Fibroblast of lung (primary cell): ENCODE data around the gene MAD2L1. TPM values are rescaled to one million over a fixed set of nuclear protein-coding genes. Genes with fewer than 3 reads are reported as not detected.

Experiments
- DNase-seq, 2 donors: peaks; one replicate each; pipeline versions ENCODE4 v3.0.0 to v3.0.0-alpha.2; 2010; ENCODE audit warnings: low read depth in 2 of 2
- H2AFZ ChIP-seq: 2 replicates; pipeline ENCODE4 v1.5.1; 2012; ENCODE audit warnings: low read length, control low read depth, inconsistent platforms
- H3K27ac ChIP-seq: 2 replicates; pipeline ENCODE4 v1.5.1; 2011; ENCODE audit warnings: low read length, control low read depth; ENCODE audit not compliant: insufficient read depth
- H3K27me3 ChIP-seq: 2 replicates; pipeline ENCODE4 v1.5.1; 2011; ENCODE audit warnings: mild to moderate bottlenecking, low read length; ENCODE audit not compliant: control insufficient read depth, insufficient read depth
- H3K36me3 ChIP-seq: 2 replicates; pipeline ENCODE4 v1.5.1; 2011; ENCODE audit warnings: low read length; ENCODE audit not compliant: control insufficient read depth, insufficient read depth
- H3K4me1 ChIP-seq: 2 replicates; pipeline ENCODE4 v1.5.1; 2011; ENCODE audit warnings: low read length; ENCODE audit not compliant: control insufficient read depth, insufficient read depth; ENCODE audit errors: extremely low read depth
- H3K4me2 ChIP-seq: 2 replicates; pipeline ENCODE4 v1.5.1; 2011; ENCODE audit warnings: low read length, control low read depth; ENCODE audit not compliant: insufficient read depth; ENCODE audit errors: extremely low read depth
- H3K4me3 ChIP-seq, 4 experiments: fragments of 200-600 bp in 1 of 4; sonication (generic) in 1 of 4; replicated peaks in 1 of 4; 2 replicates each; pipeline ENCODE4 v1.5.1; 2011 to 2016; ENCODE audit warnings: low read length in 4 of 4, low read depth in 3 of 4, mild to moderate bottlenecking in 3 of 4, control low read depth in 2 of 4, inconsistent platforms in 1 of 4, mixed read lengths in 1 of 4; ENCODE audit not compliant: insufficient read depth in 1 of 4; ENCODE audit errors: control extremely low read depth in 1 of 4
- H3K79me2 ChIP-seq: 2 replicates; pipeline ENCODE4 v1.5.1; 2012; ENCODE audit warnings: mild to moderate bottlenecking, low read length, inconsistent platforms; ENCODE audit not compliant: control insufficient read depth, insufficient read depth
- H3K9ac ChIP-seq: 2 replicates; pipeline ENCODE4 v1.5.1; 2011; ENCODE audit warnings: mild to moderate bottlenecking, low read length, control low read depth; ENCODE audit not compliant: insufficient read depth
- H3K9me3 ChIP-seq: 2 replicates; pipeline ENCODE4 v1.5.1; 2012; ENCODE audit warnings: low read depth, low read length; ENCODE audit not compliant: control insufficient read depth, insufficient read depth
- H4K20me1 ChIP-seq: 2 replicates; pipeline ENCODE4 v1.5.1; 2011; ENCODE audit warnings: low read length; ENCODE audit not compliant: control insufficient read depth, insufficient read depth; ENCODE audit errors: extremely low read depth
- EZH2 ChIP-seq: IDR thresholded peaks from 2 replicates; pipeline ENCODE4 v1.5.1; 2012; ENCODE audit warnings: low read length, control low read depth, mild to moderate bottlenecking; ENCODE audit errors: missing control alignments
- polyA plus RNA-seq, 2 donors: library from polyadenylated mRNA; depleted of rRNA in 1 of 2; stranded (reverse) in 1 of 2; unstranded in 1 of 2; fragments of >200 nt; gene quantifications; 2 replicates each; pipeline ENCODE4 v1.2.1, GENCODE V29; 2011 to 2012; ENCODE audit warnings: missing spikeins in 1 of 2
- total RNA-seq: library from RNA; depleted of rRNA; stranded (reverse); fragments of >200 nt; gene quantifications from 2 replicates; pipeline ENCODE4 v1.2.1, GENCODE V29; 2014
- TF ChIP-seq, protein P1 (sequence below), 2 donors: IDR thresholded peaks in 1 of 2; conservative IDR thresholded peaks in 1 of 2; 1 replicate in 1 of 2; 2 replicates in 1 of 2; pipeline ENCODE4 v1.5.1; 2011 to 2012; ENCODE audit warnings: low read length in 2 of 2, control low read depth in 1 of 2, inconsistent platforms in 1 of 2, low read depth in 1 of 2, mild to moderate bottlenecking in 1 of 2

The MAD2L1 gene
- total and polyA plus RNA-seq, 2 donors (not counting 1 experiment from before 2014, with no cell fraction given), result 10.6 to 12.8 TPM

GRCh38 chr4:120082251-120082650 is 15.6 kb upstream of the MAD2L1 start:
- no peak overlapping the region for H3K4me3 ChIP-seq
- H4K20me1 ChIP-seq, result no peaks in the 10 kb centered on the region
- H3K4me2 ChIP-seq, result no peak overlapping the region
- no peak overlapping the region for H3K27ac ChIP-seq
- TF ChIP-seq, protein P1, sequence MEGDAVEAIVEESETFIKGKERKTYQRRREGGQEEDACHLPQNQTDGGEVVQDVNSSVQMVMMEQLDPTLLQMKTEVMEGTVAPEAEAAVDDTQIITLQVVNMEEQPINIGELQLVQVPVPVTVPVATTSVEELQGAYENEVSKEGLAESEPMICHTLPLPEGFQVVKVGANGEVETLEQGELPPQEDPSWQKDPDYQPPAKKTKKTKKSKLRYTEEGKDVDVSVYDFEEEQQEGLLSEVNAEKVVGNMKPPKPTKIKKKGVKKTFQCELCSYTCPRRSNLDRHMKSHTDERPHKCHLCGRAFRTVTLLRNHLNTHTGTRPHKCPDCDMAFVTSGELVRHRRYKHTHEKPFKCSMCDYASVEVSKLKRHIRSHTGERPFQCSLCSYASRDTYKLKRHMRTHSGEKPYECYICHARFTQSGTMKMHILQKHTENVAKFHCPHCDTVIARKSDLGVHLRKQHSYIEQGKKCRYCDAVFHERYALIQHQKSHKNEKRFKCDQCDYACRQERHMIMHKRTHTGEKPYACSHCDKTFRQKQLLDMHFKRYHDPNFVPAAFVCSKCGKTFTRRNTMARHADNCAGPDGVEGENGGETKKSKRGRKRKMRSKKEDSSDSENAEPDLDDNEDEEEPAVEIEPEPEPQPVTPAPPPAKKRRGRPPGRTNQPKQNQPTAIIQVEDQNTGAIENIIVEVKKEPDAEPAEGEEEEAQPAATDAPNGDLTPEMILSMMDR (conservative IDR thresholded peaks at IDR 0.05 in 1 of 2, IDR thresholded peaks at IDR 0.05 in 1 of 2; ENCODE audit: low read depth in 1 of 2, low read length in 2 of 2), result no peak
- no peak for TF ChIP-seq EZH2
- H2AFZ ChIP-seq, result no peak overlapping the region
- no peak for DNase-seq
- H3K4me1 ChIP-seq, result no peaks in the 10 kb centered on the region
- H3K9me3 ChIP-seq, result no peaks in the 10 kb centered on the region
- H3K9ac ChIP-seq, result no peak overlapping the region
- no peaks in the 10 kb centered on the region for H3K79me2 ChIP-seq
- no peaks in the 10 kb centered on the region for H3K27me3 ChIP-seq
- H3K36me3 ChIP-seq, result no peaks in the 10 kb centered on the region

- Histone ChIP-seq H3K27me3 (no peaks in the 10 kb centered on the region), H4K20me1 (no peaks in the 10 kb centered on the region), H3K4me2 (no peak overlapping the region), H3K27ac (no peak overlapping the region), H3K79me2 (no peaks in the 10 kb centered on the region), H3K36me3 (no peaks in the 10 kb centered on the region), H3K9ac (no peak overlapping the region), H3K4me3 (no peak overlapping the region), H3K9me3 (no peaks in the 10 kb centered on the region), H3K4me1 (no peaks in the 10 kb centered on the region), H2AFZ (no peak overlapping the region)
- no peak for TF ChIP-seq EZH2
- TF ChIP-seq, protein P1 (conservative IDR thresholded peaks at IDR 0.05 in 1 of 2, IDR thresholded peaks at IDR 0.05 in 1 of 2; ENCODE audit: low read depth in 1 of 2, low read length in 2 of 2), result no peak
- no peak for DNase-seq
These were observed 15.1 kb upstream of the MAD2L1 start for GRCh38 chr4:120081726-120082125.

DNA sequence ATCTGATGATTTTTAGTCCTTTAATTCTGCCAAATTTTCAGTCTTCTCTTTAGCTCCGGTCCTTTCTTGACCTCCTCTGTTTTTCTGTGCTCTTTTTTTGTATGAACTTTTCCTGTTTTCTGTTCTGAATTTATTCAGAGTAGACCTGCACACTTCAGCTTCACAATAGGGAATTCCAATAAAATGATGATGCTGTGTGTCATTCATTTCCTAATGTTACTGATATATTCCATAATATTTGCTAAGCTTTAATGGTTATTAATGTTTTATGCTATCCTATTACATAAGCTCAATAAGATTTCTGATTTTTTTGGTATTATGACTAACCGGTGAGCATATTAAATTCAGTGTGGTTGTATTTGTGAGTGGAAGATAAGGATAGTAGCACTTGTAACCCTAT is 13.9 kb upstream of the MAD2L1 start:
- TF ChIP-seq, protein P1 (conservative IDR thresholded peaks at IDR 0.05 in 1 of 2, IDR thresholded peaks at IDR 0.05 in 1 of 2; ENCODE audit: low read depth in 1 of 2, low read length in 2 of 2), result no peak
- TF ChIP-seq EZH2, result no peak
- H3K27me3 ChIP-seq, result no peaks in the 10 kb centered on the region
- H3K9me3 ChIP-seq, result no peaks in the 10 kb centered on the region
- no peak overlapping the region for H3K9ac ChIP-seq
- H3K36me3 ChIP-seq, result no peaks in the 10 kb centered on the region
- H3K27ac ChIP-seq, result no peak overlapping the region
- DNase-seq, result no peak
- H2AFZ ChIP-seq, result no peak overlapping the region
- no peaks in the 10 kb centered on the region for H3K4me1 ChIP-seq
- H3K79me2 ChIP-seq, result no peaks in the 10 kb centered on the region
- no peak overlapping the region for H3K4me2 ChIP-seq
- H3K4me3 ChIP-seq, result no peak overlapping the region
- no peaks in the 10 kb centered on the region for H4K20me1 ChIP-seq
